Limb (tissue), 2 donors: ENCODE results near the gene TCF12.

Experiments used
- DNase-seq, 2 donors: peaks; one replicate each; pipeline ENCODE4 v3.0.0-alpha.2; 2016; ENCODE audit errors: extremely low spot score in 2 of 2

Gene TCF12

DNA sequence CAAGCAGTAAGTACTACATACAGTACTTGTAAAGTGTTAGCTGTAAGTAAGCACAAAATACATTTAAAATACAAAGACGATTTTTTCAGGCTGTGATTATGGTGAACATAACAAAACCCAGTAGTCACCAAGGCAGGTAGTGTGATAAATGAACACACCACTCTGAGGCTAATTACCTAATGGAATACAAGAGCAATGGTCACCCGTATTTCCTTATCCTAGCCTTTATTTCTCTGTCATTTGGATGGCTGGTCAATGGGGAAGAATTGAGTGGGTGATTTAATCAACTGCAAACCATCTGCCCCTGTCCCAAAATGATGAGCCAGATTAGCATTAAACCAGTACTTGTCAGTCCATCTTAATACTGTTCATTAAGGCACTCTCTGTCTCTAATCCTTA lies 368.7 kb downstream of the TCF12 start:
- no peak for DNase-seq

DNA sequence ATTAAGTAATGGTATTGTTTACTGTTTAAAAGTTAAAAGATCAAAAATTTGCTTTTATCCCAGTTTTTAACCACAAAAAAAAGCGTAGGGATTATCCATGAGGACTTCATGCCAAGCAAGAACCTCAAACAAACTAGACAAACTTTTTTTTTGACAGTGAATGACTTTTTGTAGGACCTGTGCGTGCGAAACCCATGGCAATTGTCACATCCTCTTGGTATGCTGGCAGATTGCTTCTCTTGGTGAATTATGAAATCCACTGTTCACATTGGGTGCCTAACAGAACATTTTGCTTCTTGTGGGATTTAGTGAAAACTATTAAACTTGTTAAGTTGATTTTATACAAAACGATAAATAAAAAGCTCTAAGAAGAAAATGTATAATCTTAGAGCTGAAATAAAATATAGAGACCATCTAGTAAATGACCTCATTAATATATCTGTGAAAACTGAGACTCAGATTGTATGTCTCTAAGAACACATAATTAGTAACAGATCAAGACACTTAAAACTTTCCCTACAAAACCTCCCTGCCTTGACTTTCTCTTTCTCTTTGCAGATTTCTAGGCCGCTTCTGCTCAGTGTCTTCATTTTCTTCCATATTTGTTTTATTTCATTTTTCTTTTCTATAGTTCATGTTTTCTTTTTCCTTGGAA lies 370.6 kb downstream of the TCF12 start:
- no peak for DNase-seq

DNA sequence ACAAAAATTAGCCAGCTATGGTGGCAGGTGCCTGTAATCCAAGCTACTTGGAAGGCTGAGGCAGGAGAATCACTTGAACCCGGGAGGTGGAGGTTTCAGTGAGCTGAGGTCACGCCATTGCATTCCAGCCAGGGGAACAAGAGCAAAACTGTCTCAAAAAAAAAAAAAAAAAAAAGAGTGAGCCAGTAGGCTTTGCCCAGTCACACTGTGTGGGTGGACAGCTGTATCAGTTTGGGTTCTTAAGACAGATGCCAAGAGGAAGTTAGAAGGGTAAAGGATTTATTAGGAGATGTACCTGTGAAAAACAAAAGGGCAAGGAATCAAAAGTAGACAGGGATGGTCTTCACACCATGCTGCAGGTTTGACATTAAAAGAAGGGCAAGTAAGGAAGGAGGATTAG lies 371.7 kb downstream of the TCF12 start:
- no peak for DNase-seq

DNA sequence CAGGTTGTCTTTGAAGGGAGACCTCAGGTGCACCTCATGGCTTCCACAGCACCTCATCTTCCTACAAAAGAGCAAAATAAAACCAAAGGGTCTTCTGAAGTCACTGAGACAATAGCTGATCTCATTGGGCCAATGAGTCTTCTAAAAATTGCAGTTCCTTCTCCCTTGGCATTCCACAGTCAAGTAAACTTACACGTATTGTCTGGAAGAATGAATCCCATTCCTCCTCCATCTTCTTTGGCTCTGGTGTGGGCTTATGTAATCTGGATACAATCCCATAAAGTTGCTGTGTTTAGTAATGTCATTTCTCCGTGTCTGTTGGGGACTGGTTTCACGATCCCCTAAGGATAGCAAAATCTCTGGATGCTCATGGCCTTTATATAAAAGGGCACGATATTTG lies 372.4 kb downstream of the TCF12 start:
- no peak for DNase-seq

DNA sequence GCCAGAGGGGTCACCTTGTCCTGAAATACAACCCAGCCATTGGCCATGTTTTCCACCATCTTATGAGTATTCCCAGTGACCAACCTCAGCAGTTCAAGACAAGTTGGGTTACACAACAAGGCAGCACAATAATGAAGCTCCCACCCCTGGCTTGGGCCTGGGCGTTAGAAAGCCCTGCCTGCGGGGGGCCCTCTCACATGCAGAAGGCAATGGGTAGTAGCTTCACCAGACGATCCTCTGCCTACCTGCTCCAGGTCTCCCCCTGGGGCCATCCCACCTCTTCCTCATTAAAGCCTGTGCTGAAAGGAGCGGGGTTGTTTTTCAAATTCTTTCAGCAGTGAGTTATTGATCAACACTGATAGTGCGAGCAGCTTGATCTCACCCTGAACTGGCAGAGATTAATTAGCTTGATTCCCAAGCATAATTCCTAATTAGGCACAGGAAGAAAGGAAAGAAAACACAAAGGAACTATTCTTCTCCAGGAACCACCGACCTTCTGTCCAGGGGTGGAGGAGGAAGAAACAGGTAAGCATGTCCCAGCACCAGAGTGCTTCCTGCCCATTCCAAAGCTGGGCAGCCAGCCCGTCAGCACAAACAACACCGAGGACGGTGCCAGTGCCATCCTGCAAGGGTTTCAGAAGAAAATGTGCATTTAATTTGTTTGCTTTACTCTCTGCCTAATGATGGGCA lies 378.2 kb downstream of the TCF12 start:
- DNase-seq: no peak

DNA sequence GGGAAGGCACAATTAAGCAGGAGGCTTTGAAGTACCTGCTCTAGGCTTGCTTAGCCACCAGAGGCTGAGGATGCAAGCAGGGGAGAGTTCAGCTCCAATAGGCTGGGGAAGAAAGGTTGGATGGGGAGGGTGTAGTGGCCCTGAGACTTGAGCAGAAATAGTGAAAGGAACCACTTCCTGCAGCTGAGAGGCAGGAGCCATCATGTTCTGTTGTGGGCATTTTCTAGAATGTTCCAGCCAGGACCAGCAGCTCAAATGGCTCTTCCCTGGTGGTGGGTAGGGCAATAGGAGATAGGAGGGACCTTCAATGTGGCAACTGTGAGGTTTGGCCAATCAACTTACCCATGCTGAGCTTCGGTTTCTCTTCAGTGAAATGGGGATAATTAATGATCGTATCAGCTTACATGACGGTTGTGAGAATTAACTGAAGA lies 378.7 kb downstream of the TCF12 start:
- DNase-seq: no peak

DNA sequence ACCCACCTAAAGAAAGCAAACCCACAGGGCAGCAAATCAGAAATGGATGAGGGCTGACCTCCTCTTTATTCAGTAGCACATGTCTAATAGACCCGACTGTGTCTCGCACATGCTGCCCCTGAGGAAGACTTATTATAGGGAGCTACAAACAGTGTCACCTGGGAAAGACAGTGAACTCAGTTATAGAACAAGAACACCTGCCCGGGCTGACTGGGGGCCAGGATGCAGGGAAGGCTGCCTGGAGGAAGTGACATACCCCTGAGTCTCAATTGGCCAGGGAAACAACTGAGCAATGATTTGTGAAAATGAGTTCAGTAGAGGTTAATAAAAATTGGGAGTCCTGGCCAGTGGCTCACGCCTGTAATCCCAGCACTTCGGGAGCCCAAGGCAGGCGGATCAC lies 379.2 kb downstream of the TCF12 start:
- DNase-seq: no peak

DNA sequence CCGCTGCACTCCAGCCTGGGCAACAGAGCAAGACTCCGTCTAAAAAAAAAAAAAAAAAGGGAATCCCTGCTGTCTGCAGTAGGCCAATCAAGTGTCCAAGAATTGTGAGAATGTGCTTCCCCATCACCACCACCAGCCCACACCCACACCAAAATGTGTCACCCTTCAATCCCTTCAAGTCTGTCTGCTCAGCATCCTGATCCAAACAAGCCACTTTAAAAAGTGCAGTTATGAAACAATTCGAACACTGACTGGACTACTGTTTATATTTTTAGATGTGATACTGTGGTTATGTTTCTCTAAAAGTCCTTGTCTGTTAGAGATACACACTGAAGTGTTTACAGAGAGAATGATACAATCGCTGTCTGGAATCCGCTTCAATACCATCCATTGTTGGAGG lies 379.8 kb downstream of the TCF12 start:
- no peak for DNase-seq

DNA sequence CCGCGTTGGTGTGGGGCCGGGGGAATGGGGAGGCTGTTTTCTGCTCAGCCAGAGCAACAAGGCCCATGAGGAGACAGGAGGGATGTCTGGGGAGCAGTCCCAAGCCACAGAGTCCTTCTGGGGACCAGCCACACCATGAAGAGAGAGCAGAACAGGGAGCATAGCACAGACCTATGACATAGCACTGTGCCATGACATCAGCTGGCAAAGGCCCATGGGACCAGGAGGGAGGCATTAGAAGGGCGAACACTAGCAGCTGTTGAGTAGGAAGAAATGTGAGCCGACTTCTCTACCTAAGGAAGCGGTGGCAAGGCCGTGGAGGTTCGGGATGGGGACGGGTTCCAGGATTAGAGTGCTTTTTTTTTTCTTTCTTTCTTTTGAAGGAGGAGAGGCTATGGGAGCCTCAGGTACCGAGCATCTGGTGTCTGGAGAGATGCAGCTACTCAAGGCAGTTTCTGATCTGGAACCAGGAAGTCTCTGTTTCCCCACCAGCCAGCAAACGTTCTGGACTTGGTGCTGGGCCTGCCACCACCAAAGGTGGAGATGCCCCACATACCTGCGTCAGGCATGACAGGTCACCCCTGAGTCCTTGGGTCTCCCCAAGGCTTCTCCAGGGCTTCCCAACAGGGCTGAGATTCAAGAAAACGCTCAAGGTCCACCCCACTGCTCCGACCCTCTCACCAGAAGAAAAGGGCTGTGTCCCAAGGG lies 380.6 kb downstream of the TCF12 start:
- DNase-seq: no peak

DNA sequence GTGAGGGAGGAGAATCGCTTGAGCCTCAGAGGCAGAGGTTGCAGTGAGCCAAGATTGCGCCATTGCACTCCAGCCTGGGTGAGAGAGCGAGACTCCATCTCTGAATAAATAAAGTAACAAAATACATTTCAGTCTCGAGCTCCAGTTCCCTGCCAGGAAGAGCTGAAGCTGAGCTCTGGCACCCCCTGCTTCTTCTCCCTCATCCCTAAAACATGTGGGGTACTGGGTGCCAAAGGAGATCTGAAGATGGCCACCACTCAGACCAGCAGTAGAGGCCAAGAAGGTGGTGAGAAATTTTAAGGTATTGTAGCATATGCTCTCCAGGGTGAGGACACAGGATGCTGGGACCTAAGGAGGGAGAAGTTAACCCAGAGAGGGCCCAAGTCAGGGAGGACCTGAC lies 382.9 kb downstream of the TCF12 start:
- no peak for DNase-seq

DNA sequence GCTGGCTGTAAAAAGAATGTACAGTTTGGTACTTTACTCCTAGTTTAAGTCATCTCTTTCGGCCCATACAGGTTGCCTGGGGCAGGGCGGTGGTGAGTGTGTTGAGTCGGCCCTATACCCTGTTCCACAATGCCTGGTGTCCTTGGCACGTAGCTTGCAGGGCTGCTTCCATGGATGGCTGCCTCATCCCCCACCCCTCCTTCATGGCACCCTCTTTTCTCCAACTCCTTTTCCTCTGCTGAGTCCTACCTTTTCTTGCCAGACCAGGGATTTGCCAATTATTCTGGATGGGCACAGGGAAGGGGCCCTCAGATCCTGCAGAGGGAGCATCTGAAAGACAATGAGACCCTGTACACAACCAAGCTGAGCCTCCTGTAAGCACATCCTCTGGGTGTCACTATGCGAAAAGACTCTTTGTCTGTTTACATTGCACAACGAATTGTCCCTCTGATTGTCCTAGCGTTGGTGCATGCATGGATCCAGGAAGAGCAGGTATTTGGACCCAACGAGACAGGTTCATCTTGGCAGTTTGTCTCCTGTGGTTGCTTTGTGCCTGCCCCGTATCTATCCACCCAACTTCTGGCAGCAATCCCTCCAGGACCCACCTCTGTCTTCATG lies 384.3 kb downstream of the TCF12 start:
- DNase-seq: no peak

DNA sequence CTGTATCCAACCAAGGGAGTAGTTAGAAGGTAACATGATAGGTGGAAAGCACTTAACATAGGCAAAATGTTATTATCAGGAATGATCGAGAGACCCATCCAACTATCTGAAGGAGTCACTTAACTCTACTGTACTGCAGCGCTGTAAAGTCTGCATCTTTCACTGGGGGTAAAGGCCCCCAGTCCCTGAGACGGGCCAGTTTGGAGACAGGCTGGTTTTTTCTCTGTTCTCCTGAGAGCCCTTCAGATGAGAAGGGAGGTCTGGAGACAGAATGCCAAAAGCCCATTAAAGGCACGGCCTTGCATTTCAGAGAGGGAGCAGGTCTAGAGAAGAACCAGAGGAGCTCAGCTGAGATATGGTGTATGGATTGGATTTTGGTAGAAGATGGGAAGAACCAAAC lies 386.6 kb downstream of the TCF12 start:
- no peak for DNase-seq

DNA sequence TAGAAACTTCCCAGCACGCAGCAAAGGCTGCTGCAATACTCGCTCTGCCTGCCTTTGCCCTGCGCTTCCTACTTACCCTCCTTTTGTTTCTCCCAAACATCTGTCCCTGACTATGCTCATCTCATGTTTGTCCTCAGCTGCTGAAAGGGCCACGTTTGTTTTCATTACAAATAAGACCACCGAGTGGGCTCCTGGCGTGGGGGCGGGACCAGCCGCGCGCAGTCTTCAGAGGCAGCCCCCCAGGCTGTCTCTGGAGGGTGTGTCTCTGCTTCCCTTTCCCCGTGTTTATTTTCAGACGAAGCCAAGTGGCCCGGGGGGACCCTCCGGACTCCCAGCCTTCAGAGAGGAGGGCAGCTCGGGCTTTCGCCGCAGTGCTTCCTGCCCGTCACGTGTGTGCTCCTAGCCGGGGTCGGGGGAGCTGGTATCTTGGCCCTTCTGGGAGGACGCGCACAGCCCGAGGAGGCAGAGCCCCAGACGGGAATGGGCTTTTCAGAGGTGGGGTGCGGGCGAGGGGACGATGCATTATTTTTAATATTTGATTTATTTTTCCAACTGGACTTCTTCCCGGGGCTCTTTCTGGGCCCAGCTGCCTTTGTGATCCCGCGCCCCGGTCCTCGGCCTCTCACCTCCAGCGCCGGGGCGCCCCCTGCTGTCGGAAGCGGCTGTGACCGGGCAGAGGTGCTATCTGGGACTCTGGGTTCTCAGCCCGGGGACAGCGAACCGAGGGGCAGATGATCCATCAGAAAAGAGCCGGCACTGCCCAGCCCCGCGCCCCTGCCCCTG lies 387.9 kb downstream of the TCF12 start:
- DNase-seq: peak; percentile 74 to 89

DNA sequence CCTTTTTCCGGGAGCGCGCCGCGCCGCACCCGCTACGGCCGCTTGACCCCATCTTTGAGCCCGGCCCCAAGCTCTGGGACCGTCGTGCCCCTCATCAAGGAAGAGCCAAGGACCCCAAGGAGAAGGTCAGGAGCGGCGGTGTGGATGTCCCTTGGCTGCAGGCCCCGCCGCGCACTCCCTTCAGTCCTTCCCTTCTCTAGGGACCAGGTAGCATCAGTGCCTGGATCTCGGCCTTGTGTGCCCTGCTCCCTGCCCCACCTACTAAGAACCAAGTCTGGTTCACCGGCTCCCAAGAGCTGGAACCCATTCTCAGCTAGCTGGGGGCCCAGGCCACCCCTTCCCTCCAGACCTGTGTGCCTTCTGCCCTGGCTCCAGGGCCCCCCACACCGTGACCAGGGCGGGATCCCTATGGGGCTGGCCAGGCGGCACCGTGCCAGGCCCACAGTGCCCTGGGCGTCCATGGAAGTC lies 388.5 kb downstream of the TCF12 start:
- no peak for DNase-seq

DNA sequence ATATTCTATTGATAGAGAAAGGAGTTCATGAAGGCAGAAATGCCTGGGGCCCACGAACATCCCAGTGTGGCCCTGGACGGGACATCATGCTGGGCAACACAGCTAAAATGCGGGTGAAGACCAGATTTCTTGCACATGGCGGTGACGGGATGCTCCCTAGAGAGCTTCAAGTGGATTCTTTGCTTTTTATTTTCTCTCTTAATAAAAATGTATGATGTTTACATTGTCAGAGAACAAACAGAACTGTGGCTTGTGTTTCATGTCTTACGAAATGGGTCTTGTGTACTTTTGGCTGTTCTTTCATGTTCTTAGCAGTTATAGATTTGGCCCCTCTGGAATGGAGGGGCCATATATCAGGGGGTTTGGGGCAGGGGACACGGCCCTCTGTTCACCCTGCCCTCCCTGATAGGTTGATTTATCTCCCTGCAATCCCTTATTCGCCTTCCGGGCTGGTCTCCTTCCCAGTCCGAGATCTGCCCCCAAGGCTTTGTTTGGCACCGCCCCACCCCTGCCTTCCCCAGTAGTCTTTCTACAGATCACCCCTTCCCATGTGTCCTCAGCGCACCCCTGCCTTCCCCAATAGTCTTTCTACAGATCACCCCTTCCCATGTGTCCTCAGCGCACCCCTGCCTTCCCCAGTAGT lies 389.2 kb downstream of the TCF12 start:
- DNase-seq: no peak

DNA sequence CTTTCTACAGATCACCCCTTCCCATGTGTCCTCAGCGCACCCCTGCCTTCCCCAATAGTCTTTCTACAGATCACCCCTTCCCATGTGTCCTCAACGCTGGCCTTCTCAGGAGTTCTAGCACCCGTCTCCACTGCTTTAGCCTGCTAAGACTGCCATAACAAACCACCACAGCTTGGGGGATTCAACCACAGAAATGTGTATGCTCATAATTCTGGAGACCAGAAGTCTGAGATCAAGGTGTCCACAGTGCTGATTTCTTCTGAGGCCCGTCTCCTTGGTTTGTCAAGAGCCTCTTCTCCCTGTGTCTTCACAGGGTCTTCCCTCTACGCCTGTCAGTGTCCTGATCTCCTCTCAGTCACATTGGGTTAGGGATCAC lies 389.7 kb downstream of the TCF12 start:
- DNase-seq: no peak

DNA sequence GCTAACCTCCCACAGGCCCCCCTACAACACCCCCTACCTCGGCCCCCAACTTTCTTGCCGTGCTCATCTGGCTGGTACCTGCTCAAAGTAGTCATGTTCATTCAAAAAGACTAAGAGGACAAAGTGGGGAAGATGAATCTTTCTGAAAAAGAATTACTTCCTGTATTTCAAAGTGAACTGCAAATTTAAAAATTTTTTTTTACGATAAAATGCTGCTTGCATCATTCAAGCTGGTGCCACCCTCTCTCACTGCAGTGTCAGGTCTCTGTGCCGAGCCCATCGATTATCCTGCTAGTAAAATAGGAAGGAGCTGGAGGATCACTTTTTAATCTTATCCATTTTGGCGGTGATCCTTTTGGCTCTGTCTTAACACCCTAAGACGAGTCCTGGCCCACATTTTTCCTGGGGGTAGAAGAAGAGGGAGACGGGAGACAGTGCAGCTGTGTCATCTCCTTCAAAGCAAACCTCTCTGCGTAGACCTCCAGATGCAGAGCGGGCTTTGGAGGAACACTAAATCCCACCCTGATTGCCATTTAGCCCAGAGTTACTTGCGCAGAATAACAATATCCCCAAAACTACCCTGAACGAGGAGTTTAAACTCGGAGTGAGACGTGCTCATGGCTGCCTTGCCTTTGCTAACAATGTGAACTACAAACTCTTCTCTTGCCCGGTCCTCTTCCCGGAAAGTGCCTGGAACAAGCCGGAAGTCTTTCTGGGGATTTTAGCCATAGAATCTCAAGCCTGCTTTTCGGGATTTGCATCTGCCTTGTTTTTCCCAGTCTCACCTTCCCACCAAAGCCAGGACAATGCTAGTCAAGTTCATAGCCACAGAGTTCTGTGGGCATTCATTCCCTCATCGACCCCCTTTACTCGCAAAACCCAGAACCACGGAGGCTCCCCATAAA lies 391.7 kb downstream of the TCF12 start:
- no peak for DNase-seq

DNA sequence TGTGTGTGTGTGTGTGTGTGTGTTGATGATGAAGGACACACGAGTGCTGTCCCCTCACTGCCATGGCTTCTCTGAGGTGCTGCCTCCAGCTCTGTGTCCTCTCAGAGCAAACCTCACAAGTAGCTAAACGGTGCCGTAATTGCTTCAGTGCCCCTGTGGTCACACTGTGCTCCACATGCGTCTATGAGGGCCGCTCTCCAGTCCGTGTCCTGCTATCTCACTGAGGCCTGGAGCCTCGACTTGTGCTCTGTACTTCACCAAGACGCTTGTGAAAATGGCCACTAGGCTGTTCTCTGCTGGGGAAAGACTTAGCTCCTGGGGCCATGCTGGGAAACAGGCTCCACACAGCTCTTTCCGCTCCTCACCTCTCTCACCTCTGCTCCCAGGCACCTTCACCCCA lies 392.4 kb downstream of the TCF12 start:
- no peak for DNase-seq

DNA sequence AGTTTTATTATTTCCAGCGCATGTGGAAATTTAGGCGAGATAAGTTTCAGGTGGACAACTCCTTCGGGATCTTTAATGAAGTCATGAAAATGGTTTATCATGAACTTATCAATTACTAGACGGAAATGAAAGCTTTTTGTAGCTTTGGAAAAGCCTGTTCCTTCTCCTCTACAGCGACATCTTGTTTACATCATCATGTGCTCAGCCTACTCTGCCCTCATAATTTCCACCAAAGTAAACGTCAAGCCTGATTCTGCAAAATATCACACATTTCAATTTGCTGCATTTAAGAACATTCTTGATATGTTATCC lies 393.5 kb downstream of the TCF12 start:
- DNase-seq: no peak
